CD4-positive, alpha-beta T cell (primary cell): ENCODE measurements around the gene TCP11. TPM values are rescaled to one million over a fixed set of nuclear protein-coding genes. Genes with fewer than 3 reads are reported as not detected.
A peak's percentile ranks its signal among the peaks of the same experiment; 100 is the strongest.

ENCODE experiments used
- ATAC-seq: fragments of 200-7000 bp; cut with Tn5 transposase; one replicate; pipeline ENCODE4 v1.10.0; 2022; ENCODE audit warnings: mild to moderate bottlenecking; ENCODE audit not compliant: poor library complexity
- CTCF ChIA-PET: fragments of 350-600 bp; sonication (Branson Sonifier 250); formaldehyde crosslinking; loops from one replicate; lab custom pipeline; 2021; ENCODE audit warnings: antibody characterized with exemption, inconsistent platforms; lab: Charles Lee
- POLR2A ChIA-PET: fragments of 350-600 bp; sonication (Branson Sonifier 250); formaldehyde crosslinking; loops from one replicate; lab custom pipeline; 2021; ENCODE audit warnings: antibody characterized with exemption, inconsistent platforms; lab: Charles Lee
- DNase-seq, 14 experiments: peaks; one replicate each; pipeline ENCODE4 v3.0.0-alpha.2; 2013 to 2020; ENCODE audit warnings: mixed read lengths in 2 of 14
- H3K27ac ChIP-seq, 2 donors: one replicate each; pipeline versions ENCODE4 v1.5.1 to v1.7.0; 2013; ENCODE audit warnings: low read length in 2 of 2, low read depth in 1 of 2, mild to moderate bottlenecking in 1 of 2
- H3K27me3 ChIP-seq, 2 experiments: 1 replicate in 1 of 2; 2 replicates in 1 of 2; pipeline versions ENCODE4 v1.6.1 to v1.7.0; 2013; ENCODE audit warnings: low read length in 2 of 2, control low read depth in 1 of 2, mild to moderate bottlenecking in 1 of 2, moderate library complexity in 1 of 2; ENCODE audit not compliant: insufficient read depth in 2 of 2, control insufficient read depth in 1 of 2
- H3K36me3 ChIP-seq: one replicate; pipeline ENCODE4 v1.6.1; 2013; ENCODE audit warnings: low read length, control low read depth; ENCODE audit not compliant: insufficient read depth
- H3K4me1 ChIP-seq: one replicate; pipeline ENCODE4 v1.6.1; 2013; ENCODE audit warnings: low read length, control low read depth; ENCODE audit not compliant: insufficient read depth
- H3K4me3 ChIP-seq: one replicate; pipeline ENCODE4 v1.5.1; 2013; ENCODE audit warnings: mild to moderate bottlenecking, low read length, moderate library complexity
- H3K9me3 ChIP-seq, 2 experiments: 1 replicate in 1 of 2; 2 replicates in 1 of 2; pipeline versions ENCODE4 v1.6.1 to v1.7.0; 2013; ENCODE audit warnings: low read length in 2 of 2, mild to moderate bottlenecking in 2 of 2, control low read depth in 1 of 2, moderate library complexity in 1 of 2; ENCODE audit not compliant: control insufficient read depth in 1 of 2, insufficient read depth in 1 of 2
- H3K27ac Mint-ChIP-seq: one replicate; pipeline ENCODE4 v1.8.0; 2020; ENCODE audit warnings: mixed read lengths
- H3K27me3 Mint-ChIP-seq: one replicate; pipeline ENCODE4 v1.8.0; 2021; ENCODE audit warnings: mixed read lengths
- H3K36me3 Mint-ChIP-seq: one replicate; pipeline ENCODE4 v1.8.0; 2021; ENCODE audit warnings: low read depth, mixed read lengths
- H3K4me1 Mint-ChIP-seq: one replicate; pipeline ENCODE4 v1.8.0; 2021; ENCODE audit warnings: low read depth, mixed read lengths
- H3K4me3 Mint-ChIP-seq: one replicate; pipeline ENCODE4 v1.8.0; 2020; ENCODE audit warnings: mild to moderate bottlenecking, mixed read lengths
- H3K9me3 Mint-ChIP-seq: one replicate; pipeline ENCODE4 v1.8.0; 2020; ENCODE audit warnings: mixed read lengths
- CTCF ChIP-seq: fragments of 200-600 bp; IDR thresholded peaks from one replicate; pipeline ENCODE4 v1.8.0; 2022; ENCODE audit warnings: antibody characterized with exemption, mild to moderate bottlenecking
- intact Hi-C, 2 experiments: fragments of 100-400 bp; cut with DNase I in 1 of 2; cut with micrococcal nuclease in 1 of 2; formaldehyde crosslinking; loops; one replicate each; pipeline versions ENCODE4 v1.15.1 to v1.9.0; 2023 to 2025; cut with DNase I, micrococcal nuclease
- total RNA-seq, 174 experiments: library from RNA in 2 of 174; stranded (reverse) in 2 of 174; gene quantifications; one replicate each; pipeline ENCODE4 v1.2.3 and lab custom pipeline; 2021 to 2026

TCP11 gene
- total RNA-seq, 2 experiments from 2014 or later, result not detected

- ChIA-PET CTCF (no interaction called here), POLR2A (no interaction called here)
- no peaks in the 10 kb centered on the region for H3K4me1 Mint-ChIP-seq
- DNase-seq, result peak in 1 of 14 experiments; percentile 4
- no peaks in the 10 kb centered on the region for H3K27me3 ChIP-seq
- H3K27ac Mint-ChIP-seq, result no peak overlapping the region
- no peak overlapping the region for H3K4me3 ChIP-seq
- peaks cover 79% of the 10 kb centered on the region for H3K36me3 Mint-ChIP-seq
- no peaks in the 10 kb centered on the region for H3K4me1 ChIP-seq
- no peak overlapping the region for H3K4me3 Mint-ChIP-seq
- TF ChIP-seq CTCF, result no peak
- no peak overlapping the region for H3K27ac ChIP-seq
- intact Hi-C loops, result no loop called here
- H3K27me3 Mint-ChIP-seq, result no peaks in the 10 kb centered on the region
- H3K9me3 Mint-ChIP-seq, result no peaks in the 10 kb centered on the region
- H3K36me3 ChIP-seq, result peaks cover 66% of the 10 kb centered on the region
- ATAC-seq, result no peak
- H3K9me3 ChIP-seq, result no peaks in the 10 kb centered on the region
These were observed 57.6 kb downstream of the TCP11 start for GRCh38 chr6:35083507-35083906.

- no peaks in the 10 kb centered on the region for H3K9me3 Mint-ChIP-seq
- DNase-seq (peak in 1 of 14 experiments; percentile 7), ATAC-seq (no peak)
- no peaks in the 10 kb centered on the region for H3K4me1 Mint-ChIP-seq
- Histone ChIP-seq H3K4me3 (no peak overlapping the region), H3K36me3 (peaks cover 67% of the 10 kb centered on the region), H3K9me3 (no peaks in the 10 kb centered on the region), H3K4me1 (no peaks in the 10 kb centered on the region), H3K27me3 (no peaks in the 10 kb centered on the region), H3K27ac (no peak overlapping the region)
- H3K4me3 Mint-ChIP-seq, result no peak overlapping the region
- ChIA-PET POLR2A (no interaction called here), CTCF (no interaction called here)
- H3K36me3 Mint-ChIP-seq, result peaks cover 72% of the 10 kb centered on the region
- H3K27ac Mint-ChIP-seq, result no peak overlapping the region
- H3K27me3 Mint-ChIP-seq, result no peaks in the 10 kb centered on the region
- intact Hi-C loops, result no loop called here
- no peak for TF ChIP-seq CTCF
These were observed 58.3 kb downstream of the TCP11 start for GRCh38 chr6:35082733-35083403.

GRCh38 chr6:35082046-35082732, 59.0 kb downstream of the TCP11 start:
- no peaks in the 10 kb centered on the region for H3K27me3 ChIP-seq
- H3K9me3 ChIP-seq, result no peaks in the 10 kb centered on the region
- H3K4me1 Mint-ChIP-seq, result no peaks in the 10 kb centered on the region
- no peak overlapping the region for H3K4me3 ChIP-seq
- no peak overlapping the region for H3K4me3 Mint-ChIP-seq
- H3K27ac ChIP-seq, result no peak overlapping the region
- peaks cover 70% of the 10 kb centered on the region for H3K36me3 Mint-ChIP-seq
- DNase-seq (no peak), ATAC-seq (no peak)
- no peak overlapping the region for H3K27ac Mint-ChIP-seq
- TF ChIP-seq CTCF, result no peak
- no peaks in the 10 kb centered on the region for H3K27me3 Mint-ChIP-seq
- no peaks in the 10 kb centered on the region for H3K4me1 ChIP-seq
- CTCF ChIA-PET, result no interaction called here
- POLR2A ChIA-PET, result no interaction called here
- intact Hi-C loops, result no loop called here
- no peaks in the 10 kb centered on the region for H3K9me3 Mint-ChIP-seq
- H3K36me3 ChIP-seq, result peaks cover 64% of the 10 kb centered on the region
